Suppressor macrophage treated with lipopolysaccharide for 1 hour (primary cell): ENCODE data around the gene CIRBP.
"Not testable (repeated sequence)": the region's sequence is repeated elsewhere in the genome, so short reads cannot be mapped to it uniquely, and the experiment has no call there.

Experiments
- DNase-seq, 3 donors: peaks; one replicate each; pipeline ENCODE4 v3.0.0-alpha.2; 2020 to 2022

Gene CIRBP

DNA sequence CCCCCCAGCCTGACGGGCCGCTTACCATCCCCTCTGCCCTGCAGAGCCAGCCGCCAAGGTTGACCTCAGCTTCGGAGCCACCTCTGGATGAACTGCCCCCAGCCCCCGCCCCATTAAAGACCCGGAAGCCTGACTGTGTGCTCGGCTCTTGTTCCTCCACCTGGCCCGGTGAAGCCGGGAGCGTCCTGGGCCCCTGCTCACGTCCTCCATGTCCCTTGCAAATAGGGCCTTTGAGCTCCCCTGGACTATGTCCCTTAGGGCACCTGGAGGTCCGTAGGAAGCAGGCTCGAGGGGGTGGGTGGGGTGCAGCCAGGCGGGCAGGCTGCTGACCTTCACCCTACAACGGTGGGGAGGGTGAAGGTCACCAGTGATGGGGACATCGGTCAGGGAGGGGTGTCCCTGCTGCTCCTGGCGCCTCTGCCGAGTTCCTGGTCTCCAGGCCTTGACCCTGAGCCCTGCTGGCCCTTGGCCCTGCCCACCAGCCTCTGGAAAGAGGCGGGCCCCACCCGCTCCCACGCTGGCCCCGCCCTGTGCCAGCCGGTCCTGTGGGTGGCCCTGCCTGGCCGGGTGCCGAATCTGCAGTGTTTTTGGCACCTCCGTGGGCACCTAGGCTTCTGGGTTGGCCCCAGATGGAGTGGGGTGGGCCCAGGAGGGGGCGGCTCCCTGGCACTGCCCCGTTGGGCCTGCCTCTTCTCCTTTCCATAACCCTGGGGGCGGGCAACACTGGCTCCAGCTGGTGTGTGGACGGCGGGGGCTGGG is 24.3 kb upstream of the CIRBP start:
- peak; percentile 77 to 90 (median 77) for DNase-seq

DNA sequence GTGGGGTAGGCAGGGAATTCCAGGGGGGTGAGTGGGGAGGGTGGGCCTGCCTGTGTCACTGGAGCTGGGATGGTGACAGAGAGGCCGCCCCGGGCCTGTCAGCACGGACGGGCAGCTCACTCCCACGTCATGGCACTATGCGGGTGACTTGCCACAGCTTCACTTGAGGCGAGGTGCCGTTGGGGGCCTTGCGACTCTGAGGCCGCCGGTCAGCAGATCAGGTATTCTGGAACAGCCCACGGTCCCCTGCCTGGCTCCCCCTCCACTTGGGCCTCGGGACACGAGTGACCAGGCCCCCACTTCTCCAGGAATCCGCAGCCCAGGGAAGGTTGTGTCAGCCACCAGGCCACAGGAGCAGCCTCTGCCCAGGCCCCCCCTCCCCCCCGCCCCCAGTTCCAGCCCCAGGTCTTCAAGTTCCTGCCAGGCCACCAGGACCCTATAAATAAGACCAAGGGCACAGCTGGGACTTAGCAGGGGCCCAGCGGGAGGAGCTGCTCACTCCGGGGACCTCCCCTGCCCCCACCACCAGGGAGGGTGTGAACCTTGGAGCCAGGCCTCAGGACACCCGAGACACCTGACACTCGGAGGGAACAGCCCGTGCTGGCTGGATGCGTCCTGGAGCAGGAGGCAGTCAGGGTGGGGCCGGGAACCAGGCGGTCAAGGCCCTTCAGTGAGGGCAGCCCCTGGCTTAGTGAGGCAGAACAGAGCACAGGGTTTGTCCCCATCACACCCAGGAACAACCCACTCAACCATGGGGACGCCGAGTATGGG is 23.5 kb upstream of the CIRBP start:
- no peak for DNase-seq

DNA sequence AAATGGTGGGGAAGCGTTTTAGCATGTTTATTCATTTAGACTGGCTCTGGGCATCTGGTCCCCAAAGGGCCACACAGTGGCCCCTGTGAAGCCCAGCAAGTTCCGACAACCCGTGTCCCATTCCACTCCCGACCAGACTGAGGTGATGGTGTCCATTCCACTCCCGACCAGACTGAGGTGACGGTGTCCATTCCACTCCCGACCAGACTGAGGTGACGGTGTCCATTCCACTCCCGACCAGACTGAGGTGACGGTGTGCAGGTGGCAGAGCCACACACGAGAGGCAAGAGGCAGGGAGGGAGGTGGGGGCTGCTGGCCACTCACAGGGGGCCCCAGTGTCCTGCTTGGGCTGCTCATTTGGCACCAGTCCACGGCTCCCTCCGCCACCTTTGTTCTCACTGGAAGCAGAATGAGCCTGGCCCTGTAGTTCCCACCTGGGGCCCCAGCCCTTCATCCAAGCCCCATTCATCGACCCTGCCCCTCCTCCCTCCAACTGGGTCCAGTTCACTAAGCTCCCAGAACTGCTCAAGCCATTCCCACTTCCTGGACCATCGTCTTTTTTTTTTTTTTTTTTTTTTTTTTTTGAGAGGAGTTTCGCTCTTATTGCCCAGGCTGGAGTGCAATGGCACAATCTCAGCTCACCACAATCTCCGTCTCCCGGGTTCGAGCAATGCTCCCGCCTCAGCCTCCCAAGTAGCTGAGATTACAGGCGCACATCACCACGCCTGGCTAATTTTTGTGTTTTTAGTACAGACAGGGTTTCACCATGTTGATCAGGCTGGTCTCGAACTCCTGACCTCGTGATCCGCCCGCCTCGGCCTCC is 22.7 kb upstream of the CIRBP start:
- not testable (repeated sequence) for DNase-seq

DNA sequence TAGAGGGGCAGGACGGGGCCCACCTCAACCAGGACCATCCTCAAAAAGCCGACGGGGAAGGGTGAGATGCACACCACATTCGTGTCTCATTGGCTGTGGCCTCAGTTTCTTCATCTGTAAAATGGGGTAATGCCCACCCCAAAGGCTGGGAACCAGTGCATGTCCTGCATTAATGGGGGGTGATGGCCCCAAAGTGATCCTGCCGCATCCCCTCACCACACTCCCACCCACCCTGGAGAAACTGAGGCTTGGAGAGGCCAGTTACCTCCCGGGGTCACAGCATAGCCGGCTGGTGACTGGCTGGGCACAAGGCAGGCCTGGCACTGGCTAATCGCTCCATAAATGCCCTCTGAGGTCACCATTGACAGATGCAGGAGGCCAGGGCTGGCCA is 21.4 kb upstream of the CIRBP start:
- DNase-seq: no peak

DNA sequence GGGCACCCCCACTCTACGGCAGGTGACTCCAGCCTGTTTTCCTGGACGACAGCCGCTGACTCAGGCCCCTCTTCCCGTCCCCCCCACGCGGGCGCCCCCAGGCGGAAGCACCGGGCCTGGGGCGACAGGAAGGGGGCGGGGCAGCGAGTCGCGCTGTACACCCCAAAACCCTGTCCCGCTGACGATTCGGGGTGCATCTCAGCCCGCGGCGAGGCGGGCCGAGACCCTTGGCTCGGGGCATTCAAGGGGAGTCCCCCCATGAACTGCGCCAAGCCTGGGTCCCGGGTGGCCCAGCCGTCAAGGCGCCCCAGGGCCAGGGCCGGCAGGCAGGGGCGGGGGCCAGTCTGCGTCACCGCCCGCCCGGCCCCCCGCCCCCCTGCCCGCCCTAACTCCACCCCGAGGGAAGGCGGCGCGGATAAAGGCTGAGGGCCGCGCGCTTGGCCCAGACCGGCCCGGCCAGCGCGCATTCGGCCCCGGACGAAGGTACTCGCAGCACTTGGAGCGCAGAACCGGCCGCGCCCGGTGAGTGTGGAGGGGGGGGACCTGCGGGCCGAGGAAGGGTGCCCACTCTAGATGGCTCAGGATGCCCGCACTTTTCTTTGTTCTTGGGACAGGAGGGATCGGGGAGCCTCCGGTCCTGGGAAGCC is 20.9 kb upstream of the CIRBP start, which contains the start of gene MIDN:
MIDN (plus strand) TSS at position 445 of the 647 bp plus-strand sequence. CDS start 1,714 bp downstream, outside the sequence.
- peak; percentile 92 to 96 (median 93) for DNase-seq

DNA sequence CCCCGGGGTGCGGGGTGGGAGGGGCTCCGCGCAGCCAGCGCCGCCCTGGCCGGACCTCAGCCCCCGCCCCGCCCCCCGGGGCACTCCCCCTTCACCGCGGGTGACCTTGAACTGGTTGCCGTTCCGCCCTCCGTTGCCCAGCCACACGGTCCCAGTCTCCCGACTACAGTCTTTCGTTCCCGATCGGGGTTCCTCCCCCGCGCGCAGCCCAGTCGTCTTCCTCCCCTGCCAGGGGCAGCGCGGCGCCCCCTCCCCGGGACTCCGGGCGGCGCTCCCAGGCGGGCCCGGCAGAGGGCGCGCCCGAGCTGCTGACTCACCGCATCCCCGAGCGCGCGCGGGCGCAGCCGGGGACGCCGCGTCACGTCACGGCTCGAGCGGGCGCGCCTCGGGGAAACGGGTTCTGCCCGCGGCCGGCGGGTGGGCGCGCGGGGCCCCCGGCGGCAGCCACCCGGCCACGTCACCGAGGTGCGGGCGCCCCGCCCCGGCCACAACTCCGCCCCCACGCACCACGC is 20.3 kb upstream of the CIRBP start:
- peak; percentile 88 to 96 (median 94) for DNase-seq

DNA sequence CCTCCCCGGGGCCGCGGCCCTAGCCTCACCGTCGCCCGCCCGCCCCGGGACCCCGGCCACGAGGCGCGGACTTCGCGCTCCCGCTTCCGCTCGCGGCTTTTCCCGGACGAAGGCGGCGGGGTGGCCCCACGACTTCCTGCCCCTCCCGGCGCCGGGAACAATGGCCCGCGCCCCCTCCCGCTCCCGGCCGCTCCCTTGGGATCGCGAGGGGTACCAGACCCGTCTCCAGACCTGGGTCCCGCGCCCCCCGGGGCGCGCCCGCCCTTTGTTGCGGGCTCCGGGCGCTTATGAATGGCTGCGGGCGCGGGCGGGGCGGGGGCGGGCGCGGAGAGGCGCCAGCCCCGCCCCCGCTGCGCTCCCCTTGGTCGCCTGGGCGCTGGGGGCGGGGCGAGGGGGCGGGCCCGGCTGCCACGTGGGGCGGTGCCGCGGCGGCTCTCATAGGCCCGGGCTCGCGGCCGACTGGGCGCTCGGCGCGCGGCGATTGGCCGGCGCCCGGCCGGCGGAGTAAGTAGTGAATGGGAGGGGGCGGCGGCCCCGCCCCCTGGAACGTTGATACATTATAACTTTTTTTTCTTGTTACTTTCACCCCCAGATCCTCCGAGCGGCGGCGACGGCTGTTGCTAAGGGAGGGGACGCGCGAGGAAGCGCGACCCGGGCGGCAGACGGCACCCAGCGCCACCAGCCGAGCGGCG is 19.7 kb upstream of the CIRBP start:
- peak; percentile 97 to 100 (median 99) for DNase-seq

DNA sequence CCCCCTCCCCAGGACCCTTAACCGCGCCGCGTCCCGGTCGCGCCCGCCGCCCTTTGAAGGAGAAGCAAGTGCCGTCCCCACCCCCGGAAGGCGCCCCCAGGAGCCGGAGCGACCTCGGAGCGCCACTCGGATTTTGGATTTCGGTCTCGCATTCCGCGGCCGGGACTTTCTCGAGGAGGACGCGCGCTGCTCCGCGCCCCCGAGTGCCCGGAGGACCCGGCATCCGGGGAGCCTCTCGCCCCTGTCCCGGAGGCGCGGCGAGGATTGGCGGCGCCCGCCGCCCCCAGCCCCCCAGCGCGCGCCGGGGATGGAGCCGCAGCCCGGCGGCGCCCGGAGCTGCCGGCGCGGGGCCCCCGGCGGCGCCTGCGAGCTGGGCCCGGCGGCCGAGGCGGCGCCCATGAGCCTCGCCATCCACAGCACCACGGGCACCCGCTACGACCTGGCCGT is 19.1 kb upstream of the CIRBP start:
- DNase-seq: no peak

DNA sequence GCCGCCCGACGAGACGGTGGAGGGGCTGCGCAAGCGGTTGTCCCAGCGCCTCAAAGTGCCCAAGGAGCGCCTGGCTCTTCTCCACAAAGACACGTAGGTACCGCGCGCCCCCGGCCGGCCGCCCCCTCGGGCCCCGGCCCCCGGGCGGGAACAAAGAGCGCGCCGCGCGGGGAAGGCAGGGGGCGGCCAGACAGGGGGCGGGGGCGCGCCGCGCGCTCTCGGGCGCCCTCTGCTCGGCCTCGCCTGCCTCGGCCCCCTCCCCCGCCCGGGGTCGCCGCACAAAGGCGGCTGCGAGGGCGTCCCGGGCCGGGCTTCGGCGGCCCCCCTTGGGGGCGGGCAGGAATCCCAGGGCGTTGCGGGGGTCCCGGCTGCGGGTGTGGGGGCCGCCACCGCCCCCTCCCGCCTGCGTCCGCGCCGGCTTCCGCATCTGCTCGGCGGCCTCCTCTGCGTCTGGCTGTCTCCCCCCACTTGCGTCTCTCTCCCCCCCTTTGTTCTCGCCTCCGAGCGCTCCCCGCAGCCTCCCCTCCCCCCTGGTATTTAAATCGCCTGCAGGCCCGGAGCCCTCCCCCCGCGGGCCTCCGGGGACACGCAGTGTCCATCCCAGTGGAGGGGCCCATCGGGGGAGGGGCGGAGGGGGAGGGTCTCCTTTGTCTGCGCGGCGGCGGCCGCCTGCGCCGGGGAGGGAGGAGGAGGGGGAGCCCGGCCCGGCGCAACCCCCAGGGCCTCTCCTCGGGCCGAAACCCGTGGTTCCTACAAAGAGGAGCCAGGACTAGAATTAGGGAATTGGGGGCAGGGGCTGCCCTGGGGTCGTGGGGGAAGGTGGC is 18.5 kb upstream of the CIRBP start:
- peak in 2 of 3 donors; percentile 27 to 56 for DNase-seq

DNA sequence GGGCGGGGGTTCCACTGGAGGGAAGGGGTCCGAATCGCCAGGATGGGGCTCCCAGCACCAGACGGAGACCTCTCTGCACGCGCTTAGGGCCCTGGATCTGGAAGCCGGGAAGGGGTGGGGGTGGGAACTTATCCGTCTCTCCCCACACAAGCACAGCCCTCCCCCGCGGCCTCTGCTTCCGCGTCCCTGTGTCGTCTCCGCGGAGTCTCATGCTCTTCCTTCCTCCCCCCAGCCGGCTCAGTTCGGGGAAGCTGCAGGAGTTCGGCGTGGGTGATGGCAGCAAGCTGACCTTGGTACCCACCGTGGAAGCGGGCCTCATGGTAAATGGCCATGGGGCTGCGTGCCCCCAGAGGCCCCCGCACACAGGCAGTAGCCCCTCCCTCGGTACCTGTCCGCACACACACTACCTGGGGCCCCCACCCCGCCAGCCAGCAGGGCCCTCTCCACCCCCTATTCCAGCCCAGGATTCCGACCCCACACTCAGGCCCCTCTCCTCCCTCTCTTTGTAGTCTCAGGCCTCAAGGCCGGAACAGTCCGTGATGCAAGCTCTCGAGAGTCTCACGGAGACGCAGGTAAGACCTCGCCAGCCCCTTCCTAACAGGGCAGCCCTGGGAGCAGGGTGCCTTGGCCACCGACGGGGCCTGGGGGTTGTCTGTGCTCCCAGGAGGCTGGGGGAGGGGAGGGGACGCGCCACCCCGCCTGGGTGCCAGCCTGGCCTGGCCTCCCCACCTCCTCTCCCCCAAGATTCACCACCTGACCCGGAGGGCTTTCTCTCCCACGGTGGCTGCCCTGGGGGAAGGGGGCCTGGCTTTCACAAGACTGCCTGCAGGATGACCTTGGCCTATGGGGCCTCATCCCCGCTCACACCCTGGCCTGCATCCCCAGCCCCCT is 17.6 kb upstream of the CIRBP start:
- DNase-seq: peak; percentile 96

DNA sequence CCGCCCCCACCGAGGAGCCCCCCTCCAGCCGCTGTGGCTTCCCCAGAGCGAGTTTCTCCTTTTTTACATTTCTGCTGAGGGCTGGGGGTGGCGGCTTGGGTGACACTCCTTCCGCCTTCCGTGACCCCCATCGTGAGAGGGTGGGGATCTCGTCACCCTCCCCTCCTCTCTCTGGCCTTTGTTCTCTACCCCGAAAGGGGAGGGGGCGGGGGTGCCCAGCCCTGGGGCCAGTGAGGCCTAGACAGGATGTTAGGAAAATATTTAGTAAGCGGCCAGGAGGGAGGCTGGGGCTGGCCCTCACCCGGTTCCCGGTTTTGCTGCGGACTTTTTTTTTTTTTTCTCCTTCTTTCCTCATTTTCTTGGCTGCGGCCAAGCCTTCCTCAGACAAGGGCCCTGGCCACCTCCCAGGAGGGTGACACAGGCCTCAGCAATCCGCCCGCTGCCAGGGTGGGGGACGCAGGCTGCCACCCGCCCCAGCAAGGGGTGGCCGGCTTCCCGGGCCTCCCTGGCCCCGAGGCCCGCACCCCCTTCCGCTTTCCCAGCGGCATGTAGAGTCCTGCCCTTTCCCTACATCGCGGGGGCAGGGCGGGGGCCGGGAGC is 16.8 kb upstream of the CIRBP start:
- peak; percentile 87 to 96 (median 95) for DNase-seq

DNA sequence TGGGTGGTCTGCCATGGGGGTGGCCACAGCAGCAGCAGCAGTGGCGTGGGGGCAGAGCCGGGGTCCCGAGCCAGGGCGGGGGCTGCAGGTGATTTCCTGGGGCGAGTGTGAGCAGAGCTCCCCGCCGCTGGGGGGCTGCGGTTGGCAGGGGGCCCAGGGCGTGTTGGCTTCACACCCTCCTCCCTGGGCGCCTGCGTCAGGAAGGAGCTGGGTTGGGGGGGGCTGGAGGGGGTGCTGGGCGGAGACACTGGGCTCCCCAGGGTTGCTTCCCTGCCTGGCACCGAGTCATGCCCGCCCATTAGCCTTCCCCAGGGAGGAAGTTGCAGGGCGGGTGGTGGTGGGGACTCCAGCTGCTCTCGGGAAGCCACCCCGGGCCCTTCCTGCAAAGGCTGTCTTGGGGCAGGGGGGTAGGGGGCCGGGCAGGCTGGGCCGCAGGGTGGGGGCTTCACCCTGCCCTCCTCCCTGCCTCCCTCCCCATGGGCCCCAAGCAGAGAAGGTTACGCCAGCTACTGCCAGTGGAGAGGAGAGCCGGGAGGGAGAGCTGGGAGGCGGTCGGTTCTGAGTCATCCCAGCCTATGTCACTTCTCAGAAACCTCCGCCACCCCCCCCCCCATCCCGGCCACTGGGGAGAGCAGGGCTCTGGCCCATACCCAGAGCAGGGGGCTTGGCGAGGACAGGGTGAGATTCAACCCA is 16.2 kb upstream of the CIRBP start:
- DNase-seq: peak; percentile 95

DNA sequence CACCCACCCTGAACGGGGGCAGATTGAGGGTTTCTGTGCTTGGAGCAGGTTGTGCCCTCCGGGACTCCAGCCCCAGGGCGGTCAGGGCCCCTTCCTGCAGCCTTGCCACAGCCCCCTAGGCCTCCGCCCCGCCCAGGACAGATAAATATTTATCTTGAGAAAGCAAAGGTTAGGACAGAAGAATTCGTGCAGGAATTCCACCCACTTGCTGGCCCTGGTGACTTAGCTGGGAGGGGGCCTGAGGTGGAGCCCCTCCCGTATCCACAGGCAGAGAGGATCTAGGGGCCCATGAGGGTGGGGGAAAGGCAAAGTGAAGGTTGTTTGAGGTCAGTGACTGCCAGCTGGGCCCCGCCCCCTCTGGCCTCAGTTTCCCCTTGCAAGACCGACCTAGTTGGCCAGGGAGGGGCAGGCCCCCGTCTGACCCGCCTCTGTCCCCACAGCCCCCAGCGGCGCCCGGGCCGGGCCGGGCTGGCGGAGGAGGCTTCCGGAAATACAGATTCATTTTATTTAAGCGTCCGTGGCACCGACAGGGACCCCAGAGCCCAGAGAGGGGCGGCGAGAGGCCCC is 15.5 kb upstream of the CIRBP start:
- DNase-seq: no peak

DNA sequence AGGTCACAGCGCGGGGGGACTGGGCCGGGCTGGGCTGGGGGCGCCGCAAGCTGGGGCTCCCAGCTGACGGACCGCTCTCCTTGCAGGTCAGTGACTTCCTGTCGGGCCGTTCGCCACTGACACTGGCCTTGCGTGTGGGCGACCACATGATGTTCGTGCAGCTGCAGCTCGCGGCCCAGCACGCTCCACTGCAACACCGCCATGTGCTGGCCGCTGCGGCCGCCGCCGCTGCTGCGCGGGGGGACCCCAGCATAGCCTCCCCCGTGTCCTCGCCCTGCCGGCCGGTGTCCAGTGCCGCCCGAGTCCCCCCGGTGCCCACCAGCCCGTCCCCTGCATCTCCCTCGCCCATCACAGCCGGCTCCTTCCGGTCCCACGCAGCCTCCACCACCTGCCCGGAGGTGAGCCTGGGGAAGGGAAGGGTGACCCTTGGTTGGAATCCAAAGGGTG is 15.0 kb upstream of the CIRBP start:
- DNase-seq: no peak

DNA sequence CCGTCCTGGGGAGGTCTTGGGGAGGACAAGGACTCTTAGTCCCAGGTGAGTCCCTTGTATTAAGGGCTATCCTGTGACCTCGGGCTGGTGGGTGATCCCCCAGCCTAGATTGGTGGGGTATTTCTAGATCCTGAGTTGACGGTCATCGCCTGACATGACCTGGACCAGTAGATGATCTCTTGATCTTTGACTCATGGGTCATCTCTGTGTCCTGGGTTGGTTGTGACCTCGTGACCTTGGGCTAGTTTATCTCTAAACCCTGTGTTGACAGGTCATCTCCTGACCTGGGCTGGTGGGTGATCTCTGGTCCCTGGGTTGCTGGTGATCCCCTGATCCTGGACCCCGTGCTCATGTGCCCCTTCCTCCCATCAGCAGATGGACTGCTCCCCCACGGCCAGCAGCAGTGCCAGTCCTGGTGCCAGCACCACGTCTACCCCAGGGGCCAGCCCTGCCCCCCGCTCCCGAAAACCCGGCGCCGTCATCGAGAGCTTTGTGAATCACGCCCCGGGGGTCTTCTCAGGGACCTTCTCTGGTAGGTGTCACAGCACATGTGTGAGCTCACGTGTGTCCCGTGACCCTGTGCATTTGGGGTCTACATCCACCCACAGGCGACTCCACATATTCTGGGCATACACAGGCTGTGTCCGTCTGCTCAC is 14.5 kb upstream of the CIRBP start:
- no peak for DNase-seq

DNA sequence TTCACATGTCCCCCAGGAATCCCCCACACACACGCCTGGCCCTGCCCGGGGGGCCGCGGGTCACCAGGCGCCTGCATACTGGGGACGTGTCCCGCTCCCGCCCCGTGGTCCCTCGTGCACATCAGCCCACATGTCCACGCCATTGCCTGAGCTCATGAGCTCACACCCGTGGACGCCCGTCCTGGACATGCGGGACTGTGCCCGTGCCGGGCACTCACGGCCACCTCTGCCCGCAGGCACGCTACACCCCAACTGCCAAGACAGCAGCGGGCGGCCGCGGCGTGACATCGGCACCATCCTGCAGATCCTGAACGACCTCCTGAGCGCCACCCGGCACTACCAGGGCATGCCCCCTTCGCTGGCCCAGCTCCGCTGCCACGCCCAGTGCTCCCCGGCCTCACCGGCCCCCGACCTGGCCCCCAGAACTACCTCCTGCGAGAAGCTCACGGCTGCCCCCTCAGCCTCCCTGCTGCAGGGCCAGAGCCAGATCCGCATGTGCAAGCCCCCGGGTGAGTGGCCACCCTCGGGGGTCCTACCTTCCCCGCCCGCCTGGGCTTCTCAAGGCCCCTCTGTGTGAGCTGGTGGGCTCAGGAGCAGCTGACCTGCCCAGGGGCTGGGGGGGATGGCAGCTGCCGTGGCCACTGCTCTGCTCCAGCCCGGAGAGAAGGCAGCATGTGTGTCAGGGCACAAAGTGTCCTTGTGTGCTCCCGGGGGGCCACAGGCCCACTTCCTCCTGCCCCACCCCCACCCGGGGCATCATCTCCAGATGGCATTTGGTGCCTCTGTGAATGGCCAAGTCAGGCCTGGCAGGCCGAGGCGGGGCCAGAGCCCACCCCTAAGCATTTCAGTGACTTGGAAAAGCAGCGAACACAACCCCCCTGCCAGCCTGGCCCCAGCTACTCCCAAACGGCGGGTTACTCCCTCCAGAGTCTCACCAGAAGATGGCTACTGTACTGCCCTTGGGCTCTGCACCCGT is 13.7 kb upstream of the CIRBP start:
- DNase-seq: no peak
